AG09319 (cell line): Measurements from ENCODE around the gene SERHL2.
"Not testable (repeated sequence)": the region's sequence is repeated elsewhere in the genome, so short reads cannot be mapped to it uniquely, and the experiment has no call there.

ENCODE experiments used
- DNase-seq: peaks from one replicate; pipeline ENCODE4 v3.0.0-alpha.2; 2010; ENCODE audit warnings: low read depth; ENCODE audit errors: extremely low read depth
- TF ChIP-seq, protein P1 (sequence below): IDR thresholded peaks from 2 replicates; pipeline ENCODE4 v1.5.1; 2011; ENCODE audit warnings: low read depth, mild to moderate bottlenecking, inconsistent platforms, low read length, moderate library complexity

The SERHL2 gene, protein sequence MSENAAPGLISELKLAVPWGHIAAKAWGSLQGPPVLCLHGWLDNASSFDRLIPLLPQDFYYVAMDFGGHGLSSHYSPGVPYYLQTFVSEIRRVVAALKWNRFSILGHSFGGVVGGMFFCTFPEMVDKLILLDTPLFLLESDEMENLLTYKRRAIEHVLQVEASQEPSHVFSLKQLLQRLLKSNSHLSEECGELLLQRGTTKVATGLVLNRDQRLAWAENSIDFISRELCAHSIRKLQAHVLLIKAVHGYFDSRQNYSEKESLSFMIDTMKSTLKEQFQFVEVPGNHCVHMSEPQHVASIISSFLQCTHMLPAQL

DNA sequence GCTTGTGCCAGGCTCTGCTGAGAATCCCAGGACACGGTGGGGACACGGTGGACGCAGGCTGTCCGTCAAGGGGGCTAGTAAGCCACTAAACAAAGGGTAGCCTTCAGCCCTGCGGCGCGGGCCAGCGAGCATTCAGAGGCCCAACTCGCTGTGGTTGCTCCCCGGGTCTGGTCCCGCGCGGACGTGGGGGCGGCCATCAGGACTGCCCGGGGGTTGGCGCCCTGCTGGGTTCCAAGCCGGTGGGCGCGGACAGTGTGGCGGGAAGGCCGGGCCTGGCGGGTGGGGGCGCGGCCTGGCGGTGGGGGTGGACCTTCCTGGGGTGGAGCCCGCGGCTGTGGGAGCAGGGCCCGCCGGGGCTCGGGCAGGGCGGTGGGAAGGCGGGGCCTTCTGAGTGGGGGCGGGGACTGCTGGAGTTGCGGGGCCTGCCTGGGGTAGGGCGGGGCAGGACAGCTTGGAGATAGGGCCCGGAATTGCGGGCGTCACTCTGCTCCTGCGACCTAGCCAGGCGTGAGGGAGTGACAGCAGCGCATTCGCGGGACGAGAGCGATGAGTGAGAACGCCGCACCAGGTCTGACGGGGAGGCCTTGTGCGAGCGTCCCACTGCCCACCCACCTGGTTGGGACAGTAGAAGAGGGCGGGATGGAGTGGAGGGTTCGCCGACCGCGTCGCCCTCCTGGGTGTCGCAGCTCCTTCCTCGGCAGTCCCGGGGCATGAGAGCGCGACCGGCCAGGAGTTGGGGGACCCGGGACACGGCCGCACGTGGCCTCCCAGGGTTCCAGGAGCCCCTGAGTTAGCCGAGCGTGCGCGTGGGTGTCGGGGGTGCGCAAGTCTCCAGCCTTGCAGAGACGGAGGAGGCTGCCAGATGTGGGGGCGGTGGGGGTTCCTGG is at the start of gene SERHL2:
Gene SERHL2 (plus strand): TSS at position 482 of the 887 bp plus-strand sequence. CDS start 65 bp downstream, at position 547.
- TF ChIP-seq, protein P1, sequence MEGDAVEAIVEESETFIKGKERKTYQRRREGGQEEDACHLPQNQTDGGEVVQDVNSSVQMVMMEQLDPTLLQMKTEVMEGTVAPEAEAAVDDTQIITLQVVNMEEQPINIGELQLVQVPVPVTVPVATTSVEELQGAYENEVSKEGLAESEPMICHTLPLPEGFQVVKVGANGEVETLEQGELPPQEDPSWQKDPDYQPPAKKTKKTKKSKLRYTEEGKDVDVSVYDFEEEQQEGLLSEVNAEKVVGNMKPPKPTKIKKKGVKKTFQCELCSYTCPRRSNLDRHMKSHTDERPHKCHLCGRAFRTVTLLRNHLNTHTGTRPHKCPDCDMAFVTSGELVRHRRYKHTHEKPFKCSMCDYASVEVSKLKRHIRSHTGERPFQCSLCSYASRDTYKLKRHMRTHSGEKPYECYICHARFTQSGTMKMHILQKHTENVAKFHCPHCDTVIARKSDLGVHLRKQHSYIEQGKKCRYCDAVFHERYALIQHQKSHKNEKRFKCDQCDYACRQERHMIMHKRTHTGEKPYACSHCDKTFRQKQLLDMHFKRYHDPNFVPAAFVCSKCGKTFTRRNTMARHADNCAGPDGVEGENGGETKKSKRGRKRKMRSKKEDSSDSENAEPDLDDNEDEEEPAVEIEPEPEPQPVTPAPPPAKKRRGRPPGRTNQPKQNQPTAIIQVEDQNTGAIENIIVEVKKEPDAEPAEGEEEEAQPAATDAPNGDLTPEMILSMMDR, result no peak
- peak; percentile 56 for DNase-seq

DNA sequence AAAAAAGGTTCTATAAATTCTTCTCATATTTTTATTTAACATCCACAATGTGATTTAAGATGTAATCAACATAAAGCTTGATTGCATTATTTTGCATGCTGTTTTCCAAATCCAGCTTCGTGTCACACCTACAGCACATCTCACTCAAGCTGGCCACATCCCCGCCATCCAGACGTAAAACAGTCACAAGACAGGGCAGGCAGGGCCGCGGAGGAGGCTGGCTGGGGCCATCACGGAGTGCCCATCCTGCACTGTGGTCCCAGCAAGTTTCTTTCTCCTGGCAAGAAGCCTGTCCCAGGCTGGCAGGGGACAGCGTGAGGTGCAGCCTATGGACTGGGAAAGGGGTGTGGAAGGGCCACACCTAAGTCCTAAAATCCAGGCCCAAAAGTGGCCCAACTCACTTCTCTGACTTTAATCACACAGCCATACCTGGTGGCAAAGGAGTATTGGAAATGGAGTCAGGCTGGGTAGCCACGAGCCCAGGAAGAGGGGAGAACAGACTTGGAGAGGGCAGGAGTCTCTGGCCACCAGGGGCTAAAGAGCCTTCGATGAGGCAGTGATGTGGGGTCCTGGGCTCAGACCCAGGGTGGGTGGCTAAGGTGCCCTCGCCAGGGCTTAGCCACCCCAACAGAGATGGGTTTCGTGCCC is 45.3 kb upstream of the SERHL2 start:
- not testable (repeated sequence) for DNase-seq

DNA sequence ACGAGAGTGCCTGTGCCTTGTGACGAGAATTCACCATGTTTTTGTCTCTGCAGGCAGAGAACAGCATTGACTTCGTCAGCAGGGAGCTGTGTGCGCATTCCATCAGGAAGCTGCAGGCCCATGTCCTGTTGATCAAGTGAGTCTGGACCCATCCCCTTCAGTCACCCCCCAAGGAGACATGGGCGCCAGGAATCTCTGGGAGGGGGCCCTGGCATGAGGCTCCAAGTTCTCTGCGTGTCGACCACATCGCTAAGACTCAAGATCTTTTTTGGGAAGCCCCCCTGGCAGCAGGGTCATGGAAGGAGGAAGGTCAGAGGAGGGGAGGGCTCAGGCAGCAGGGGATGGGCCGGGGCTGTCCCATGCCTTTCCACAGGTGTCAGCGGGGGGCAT is 44.8 kb upstream of the SERHL2 start:
- DNase-seq, result not testable (repeated sequence)

DNA sequence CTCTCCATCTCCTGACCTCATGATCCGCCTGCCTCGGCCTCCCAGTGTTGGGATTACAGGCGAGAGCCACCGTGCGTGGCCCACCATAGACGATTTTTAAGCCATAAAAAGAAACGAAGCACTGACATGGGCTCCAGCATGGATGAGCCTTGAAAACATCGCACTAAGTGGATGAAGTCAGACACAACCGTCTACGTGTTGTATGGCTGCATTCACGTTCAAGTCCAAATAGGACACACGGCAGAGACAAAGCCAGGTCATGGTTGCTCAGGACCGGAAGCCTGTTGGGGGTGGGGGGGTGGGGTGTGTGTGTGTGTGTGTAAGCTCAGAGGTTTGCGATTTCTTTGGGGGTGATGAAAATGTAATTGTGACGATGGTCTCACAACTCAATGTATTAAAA is 44.2 kb upstream of the SERHL2 start:
- TF ChIP-seq, protein P1, result no peak
- DNase-seq, result no peak

DNA sequence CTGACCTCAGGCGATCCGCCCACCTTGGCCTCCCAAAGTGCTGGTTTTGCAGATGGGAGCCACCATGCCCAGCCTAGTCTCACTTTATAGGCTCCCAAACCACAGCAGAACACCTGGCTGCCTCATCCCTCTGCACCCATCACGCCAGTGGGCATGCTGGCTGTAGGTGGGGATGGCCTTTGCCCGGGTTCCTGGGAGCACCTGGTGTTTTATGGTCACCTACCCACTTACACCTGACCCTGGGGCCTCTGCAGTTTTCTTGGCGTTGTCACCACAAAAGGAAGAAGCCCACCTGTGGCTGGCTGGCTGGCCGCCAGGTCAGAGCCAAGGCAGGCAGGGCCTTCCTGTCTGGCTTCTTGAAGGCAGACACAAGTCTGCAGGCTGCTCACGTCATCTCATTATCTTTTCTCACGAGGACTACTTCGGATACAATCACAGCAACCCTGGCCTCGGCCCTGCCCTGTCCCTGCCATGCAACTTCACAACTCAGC is 42.3 kb upstream of the SERHL2 start:
- DNase-seq, result no peak
- TF ChIP-seq, protein P1, result no peak

DNA sequence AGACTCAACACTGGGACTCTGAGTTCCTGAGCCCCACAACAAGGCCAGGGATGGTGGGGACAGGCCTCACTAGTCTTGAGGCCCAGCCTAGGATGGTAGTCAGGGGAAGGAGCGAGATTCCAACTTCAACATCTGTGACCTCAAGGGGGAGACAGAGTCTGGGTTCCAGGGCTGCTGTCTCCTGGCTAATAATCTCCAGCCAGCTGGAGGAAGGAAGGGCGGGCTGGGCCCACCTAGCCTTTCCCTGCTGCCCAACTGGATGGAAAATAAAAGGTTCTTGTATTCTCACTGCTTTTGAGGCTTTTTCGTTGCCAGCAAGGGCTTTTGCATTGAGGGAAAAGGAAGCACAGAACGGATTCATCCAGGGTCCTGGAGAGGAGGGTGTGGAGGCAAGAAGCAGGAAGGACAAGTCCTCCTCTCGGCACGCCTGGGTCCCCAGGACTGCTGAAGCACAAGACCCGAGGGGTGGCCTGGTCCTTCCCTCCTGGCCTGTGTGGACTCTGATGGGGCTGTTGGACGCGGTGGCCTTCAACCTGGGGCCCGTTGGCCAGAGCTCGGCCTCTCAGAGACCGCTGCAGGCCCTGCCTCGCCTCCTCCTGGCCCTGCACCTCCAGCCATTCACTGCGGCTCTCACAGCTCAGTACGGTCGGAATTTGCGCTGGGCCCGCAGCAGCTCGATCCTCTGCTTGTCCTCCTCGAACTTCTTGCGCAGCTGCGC is 41.3 kb upstream of the SERHL2 start:
- not testable (repeated sequence) for DNase-seq

DNA sequence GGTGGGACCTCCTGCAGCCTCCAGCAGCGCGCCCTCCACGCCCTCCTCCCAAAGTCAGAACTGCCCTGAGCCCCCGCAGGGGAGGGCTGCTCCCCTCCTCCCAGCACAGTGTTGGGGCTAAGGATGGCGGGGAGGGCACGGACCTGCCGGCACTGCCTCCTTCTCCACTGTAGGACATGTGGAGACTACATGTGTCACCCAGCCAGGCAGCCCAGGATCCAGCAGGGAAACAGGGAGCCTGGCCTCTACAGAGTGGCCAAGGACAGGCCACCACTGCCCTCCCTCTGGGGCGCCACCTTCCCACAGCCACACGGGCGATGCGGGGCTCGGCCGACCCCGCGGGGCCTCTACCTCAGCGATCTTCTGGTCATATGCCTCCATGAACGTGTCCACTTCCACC is 39.4 kb upstream of the SERHL2 start:
- DNase-seq, result not testable (repeated sequence)

DNA sequence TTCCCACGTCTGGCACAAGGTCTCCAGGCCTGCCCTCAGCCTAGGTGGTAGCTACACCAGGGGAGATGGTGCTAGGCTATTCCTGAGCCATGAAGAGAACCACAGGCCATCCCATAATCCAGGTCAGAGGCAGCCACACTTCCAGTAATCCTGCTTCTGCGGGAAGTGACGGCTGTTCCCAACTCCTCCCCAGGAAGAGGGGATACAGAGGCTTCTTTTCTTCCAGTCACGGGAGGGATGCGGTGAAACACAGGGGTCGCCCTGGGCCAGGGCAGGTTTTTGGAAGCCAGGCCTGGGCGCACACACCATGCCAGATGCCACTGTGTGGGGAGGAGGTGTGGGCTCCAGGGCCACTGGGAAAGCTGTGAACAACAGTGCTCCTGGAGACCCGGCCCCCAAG is 38.5 kb upstream of the SERHL2 start:
- DNase-seq, result not testable (repeated sequence)

DNA sequence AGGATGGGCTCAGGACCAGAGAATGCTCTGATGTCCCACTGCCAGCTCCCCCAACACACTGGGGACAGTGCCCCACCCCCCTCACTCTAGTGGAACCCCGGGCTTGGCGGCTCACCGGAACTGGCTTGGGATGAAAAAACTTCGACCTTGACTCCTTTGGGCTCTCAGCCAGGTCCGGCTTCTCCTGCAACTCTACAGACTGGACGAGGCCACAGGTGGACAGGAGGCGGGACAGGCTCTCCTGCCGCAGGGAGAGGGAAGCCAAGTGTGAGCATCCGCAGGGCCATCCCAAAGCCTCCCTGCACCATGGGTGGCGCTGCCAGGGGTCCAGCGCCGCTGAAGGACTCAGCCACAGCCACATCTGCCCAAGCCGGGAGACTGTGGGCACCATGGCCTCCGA is 37.9 kb upstream of the SERHL2 start:
- DNase-seq, result no peak
- TF ChIP-seq, protein P1, result no peak

DNA sequence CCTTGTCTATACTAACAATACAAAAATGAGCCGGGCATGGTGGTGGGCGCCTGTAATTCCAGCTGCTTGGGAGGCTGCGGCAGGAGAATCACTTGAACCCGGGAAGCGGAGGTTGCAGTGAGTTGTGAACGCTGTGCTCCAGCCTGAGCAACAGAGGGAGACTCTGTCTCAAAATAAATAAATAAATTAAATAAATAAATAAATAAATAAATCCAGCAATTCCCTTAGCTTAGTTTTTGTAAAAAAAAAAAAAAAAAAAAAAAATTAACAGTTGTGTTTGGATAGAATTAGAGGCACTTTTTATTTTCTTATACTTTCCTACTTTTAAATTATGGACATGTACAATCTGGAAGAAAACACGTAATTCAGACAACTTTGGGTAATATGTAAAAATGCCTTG is 36.7 kb upstream of the SERHL2 start:
- not testable (repeated sequence) for DNase-seq

DNA sequence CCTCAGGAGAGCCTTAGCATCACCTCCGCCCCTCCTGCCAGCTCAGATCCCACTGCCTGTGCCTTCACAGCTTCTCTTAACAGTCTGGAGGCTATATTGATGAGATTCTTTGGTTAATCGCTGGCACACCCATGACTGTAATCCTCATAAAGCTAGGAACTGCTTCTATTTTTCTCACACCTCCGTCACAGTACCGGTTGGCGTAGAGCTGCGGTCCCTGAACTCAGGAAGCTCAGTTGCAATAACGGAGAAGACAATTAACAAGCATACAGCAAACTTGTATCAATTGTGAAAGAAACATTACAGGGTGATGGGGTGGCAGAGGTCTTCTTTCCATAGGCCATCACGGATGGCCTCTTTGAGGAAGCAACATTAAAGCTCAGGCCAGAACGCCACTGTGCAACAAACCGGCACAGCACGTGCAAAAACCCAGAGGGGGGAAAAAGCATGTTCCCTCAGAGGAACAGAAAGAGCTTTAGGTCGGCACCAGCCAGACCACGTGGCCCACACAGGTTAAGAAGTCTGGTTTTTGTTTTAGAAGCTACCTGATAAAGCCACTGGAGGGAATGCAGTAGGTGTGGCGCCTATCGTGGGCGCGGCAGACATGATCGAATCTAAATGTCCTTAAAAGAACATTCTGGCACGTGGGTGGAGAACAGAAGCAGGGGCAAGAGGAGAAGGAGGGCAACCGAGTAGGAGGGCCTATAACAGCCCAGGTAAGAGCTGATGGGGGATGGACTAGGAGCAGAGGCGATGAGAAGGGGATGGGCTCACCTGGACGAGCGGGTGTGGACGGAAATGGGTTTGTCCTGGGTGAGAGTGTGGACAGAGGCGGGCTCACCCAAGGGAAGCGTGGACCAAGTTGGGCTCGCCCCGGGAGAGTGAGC is 34.9 kb upstream of the SERHL2 start:
- DNase-seq, result not testable (repeated sequence)
